GM21619 (cell line): Measurements from ENCODE around the gene OCEL1.

Source experiments
- ATAC-seq: cut with Tn5 transposase; IDR thresholded peaks from one replicate; pipeline ENCODE4 v1.9.1; 2021; ENCODE audit not compliant: unreplicated experiment

The OCEL1 gene

GRCh38 chr19:17237747-17238706 is 12.0 kb downstream of the OCEL1 start:
- no peak for ATAC-seq

- no peak for ATAC-seq
These were observed 14.2 kb downstream of the OCEL1 start for GRCh38 chr19:17240062-17240752.

- no peak for ATAC-seq
These were observed 14.9 kb downstream of the OCEL1 start for GRCh38 chr19:17240826-17241399.

GRCh38 chr19:17242431-17243208 is 16.6 kb downstream of the OCEL1 start:
- ATAC-seq, result no peak

- ATAC-seq, result no peak
These were observed 17.3 kb downstream of the OCEL1 start for GRCh38 chr19:17243211-17243829.

GRCh38 chr19:17243830-17244617 is 18.0 kb downstream of the OCEL1 start:
- ATAC-seq, result no peak

- ATAC-seq, result no peak
These were observed 18.9 kb downstream of the OCEL1 start for GRCh38 chr19:17244618-17245534.

- no peak for ATAC-seq
These were observed 19.5 kb downstream of the OCEL1 start, which contains the start of gene NR2F6 for GRCh38 chr19:17245535-17245984. TSS of gene NR2F6 (minus strand) at chr19:17245919. CDS start at chr19:17245220, 699 bp downstream.

- ATAC-seq, result no peak
These were observed 20.8 kb downstream of the OCEL1 start for GRCh38 chr19:17246681-17247425.

- ATAC-seq, result no peak
These were observed 22.2 kb downstream of the OCEL1 start for GRCh38 chr19:17248011-17248776.

- ATAC-seq, result no peak
These were observed 24.0 kb downstream of the OCEL1 start for GRCh38 chr19:17249887-17250548.

GRCh38 chr19:17254636-17255035 is 28.6 kb downstream of the OCEL1 start:
- no peak for ATAC-seq

GRCh38 chr19:17255150-17255621 is 29.2 kb downstream of the OCEL1 start:
- ATAC-seq, result no peak

GRCh38 chr19:17256130-17256529 is 30.1 kb downstream of the OCEL1 start:
- no peak for ATAC-seq

GRCh38 chr19:17259118-17259780 is 33.2 kb downstream of the OCEL1 start:
- no peak for ATAC-seq

GRCh38 chr19:17259934-17260333 is 33.9 kb downstream of the OCEL1 start:
- no peak for ATAC-seq
